ENCODE measurements around the gene GMPR.
A peak's percentile ranks its signal among the peaks of the same experiment; 100 is the strongest.

DNA sequence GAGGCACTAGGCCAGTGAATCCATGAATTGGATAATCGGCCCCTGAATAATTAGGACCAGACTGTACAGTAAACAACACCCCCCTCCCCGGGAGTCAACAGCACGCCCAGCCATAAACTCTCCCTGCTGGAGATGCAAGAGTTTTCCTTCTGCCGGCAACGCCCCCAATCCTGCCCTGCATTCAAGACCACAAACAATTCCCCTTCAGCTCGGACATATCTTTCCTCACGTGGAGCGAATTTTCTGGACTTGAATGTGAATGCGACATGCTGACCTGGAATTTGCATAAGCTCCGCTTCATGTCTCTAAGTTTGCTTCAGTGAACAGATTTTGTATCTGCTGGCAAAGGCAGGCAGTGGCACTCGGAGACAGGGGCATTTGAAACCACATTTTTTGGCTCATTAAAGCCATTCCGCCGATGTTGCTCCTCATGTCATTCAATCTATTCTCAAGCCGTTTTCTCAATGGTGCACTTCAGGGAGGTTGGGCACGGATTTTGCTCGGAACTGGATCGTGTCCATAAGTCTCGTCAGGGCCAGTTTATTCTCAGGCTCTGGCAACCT, 38.0 kb upstream of the GMPR start:
- TF ChIP-seq EZH2 (IDR thresholded peaks at IDR 0.05; ENCODE audit: borderline replicate concordance, low read length) (peak; percentile 12), CTCF (conservative IDR thresholded peaks at IDR 0.05 in 1 of 2, IDR thresholded peaks at IDR 0.05 in 1 of 2; ENCODE audit: extremely low read depth in 1 of 2, insufficient read depth in 1 of 2, low read depth in 1 of 2, low read length in 2 of 2) (no peak)
